ENCODE measurements around the gene PRSS23.
A peak's percentile ranks its signal among the peaks of the same experiment; 100 is the strongest.
"Not testable (repeated sequence)": the region's sequence is repeated elsewhere in the genome, so short reads cannot be mapped to it uniquely, and the experiment has no call there.

PRSS23 gene

GRCh38 chr11:86815726-86816125, 15.4 kb downstream of the PRSS23 start:
- DNase-seq = no peak

DNA sequence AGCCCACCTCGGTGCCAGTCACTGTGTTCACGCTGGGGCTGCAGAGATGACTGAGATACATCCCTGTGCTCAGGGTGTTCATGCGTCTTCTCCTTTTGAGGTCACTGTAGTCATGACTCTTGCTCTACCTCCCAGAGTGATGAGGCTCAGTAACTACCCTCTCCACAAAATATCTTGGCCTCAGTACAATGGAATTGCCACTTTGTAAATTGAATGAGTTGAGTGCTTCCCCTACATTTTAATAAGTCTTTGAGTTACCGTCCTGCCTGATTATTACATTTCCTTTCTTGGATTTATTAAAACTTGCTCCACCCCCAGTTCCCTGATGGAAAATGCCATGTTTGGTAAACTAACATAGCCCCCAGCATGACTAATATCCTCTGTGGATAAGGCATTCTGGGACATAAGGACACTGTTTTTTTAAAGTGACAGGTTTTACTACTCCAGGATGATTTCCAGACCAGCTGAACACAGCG, 15.9 kb downstream of the PRSS23 start:
- DNase-seq = no peak

- DNase-seq = peak; percentile 2
Observed at GRCh38 chr11:86818462-86819192, 18.3 kb downstream of the PRSS23 start.

DNA sequence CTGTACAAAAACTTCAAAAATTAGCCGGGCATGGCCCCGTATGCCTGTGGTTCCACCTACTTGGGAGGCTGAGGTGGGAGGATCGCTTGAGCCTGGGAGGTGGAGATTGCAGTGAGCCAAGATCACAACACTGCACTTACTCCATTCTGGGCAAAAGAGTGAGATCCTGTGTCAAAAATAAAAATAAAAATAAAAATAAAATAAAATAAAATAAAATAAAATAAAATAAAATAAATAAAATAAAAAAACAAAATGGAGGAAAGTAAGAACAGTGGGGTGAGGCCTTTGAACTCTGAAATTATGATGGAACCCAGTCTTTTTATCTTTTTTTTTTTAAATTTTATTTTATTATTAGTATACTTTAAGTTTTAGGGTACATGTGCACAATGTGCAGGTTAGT, 23.8 kb downstream of the PRSS23 start:
- DNase-seq = not testable (repeated sequence)

- DNase-seq = not testable (repeated sequence)
Observed at GRCh38 chr11:86834376-86834775, 34.0 kb downstream of the PRSS23 start.

DNA sequence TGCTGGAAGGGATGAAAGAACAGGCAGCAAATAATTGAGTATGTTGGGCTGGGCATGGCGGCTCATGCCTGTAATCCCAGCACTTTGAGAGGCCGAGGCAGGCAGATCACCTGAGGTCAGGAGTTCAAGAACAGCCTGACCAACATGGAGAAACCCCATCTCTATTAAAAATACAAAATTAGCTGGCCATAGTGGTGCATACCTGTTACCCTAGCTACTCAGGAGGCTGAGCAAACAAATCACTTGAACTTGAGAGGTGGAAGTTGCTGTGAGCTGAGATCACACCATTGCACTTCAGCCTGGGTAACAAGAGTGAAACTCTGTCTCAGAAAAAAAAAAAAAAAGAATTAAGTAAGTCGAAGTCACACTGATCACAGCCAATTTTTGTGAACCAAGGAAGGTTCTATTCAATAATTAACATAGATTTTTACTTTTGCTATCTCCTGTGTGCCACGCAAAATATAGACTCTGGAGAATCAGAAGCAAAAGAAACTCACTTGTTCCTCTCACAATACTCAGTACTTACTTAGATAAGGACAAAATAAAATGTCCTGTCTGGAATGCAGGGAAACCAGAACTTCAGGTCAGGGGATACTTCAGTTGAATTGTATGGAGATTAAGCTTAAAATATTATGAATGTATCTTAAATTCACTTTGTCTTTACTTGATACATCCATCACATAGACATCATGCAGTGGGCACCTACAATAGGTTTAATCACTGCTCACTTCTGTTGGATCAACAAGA, 44.6 kb downstream of the PRSS23 start:
- not testable (repeated sequence) for DNase-seq

DNA sequence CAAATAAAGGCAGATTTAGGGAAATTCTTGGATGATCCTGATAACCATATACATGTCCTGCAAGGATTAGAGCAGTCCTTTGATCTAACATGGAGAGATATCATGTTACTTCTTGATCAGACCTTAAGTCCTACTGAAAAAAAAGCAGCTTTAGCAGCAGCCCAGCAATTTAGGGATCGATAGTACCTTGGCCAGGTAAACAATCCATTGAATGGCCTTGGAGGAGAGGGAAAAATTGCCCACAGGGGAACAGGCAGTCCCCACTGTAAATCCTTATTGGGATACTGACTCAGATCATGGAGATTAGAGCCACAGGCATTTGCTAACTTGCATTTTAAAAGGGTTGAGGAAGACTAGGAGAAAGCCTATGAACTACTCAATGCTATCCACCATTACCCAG, 47.8 kb downstream of the PRSS23 start:
- no peak for DNase-seq

DNA sequence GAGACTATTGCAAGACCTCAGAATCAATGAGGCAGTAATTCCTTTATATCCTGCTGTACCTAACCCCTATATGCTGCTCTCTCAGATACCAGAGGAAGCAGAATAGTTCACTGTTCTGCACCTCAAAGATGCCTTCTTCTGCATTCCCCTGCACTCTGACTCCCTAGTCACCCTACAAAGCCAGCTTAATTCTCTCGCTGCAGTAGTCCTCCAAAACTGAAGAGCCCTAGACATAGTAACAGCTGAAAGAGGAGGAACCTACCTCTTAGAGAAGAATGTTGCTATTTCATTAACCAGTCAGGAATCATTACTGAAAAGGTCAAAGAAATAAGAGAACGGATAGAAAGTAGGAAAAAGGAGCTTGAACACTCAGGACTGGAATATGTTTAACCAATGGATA, 49.3 kb downstream of the PRSS23 start:
- DNase-seq = no peak

All from SIG-M5 (cell line).